Epithelial cell of esophagus (primary cell): ENCODE measurements around the gene ZNF609.

Experiments
- DNase-seq: peaks from one replicate; pipeline ENCODE4 v3.0.0; 2010; ENCODE audit warnings: low read depth
- H3K4me3 ChIP-seq: 2 replicates; pipeline ENCODE4 v1.5.1; 2011; ENCODE audit warnings: mild to moderate bottlenecking, low read length, control low read depth
- TF ChIP-seq, protein P1 (sequence below): IDR thresholded peaks from 2 replicates; pipeline ENCODE4 v1.5.1; 2011; ENCODE audit warnings: low read depth, mild to moderate bottlenecking, low read length, control low read depth, inconsistent platforms; ENCODE audit not compliant: insufficient read depth; ENCODE audit errors: missing control alignments

Gene ZNF609

DNA sequence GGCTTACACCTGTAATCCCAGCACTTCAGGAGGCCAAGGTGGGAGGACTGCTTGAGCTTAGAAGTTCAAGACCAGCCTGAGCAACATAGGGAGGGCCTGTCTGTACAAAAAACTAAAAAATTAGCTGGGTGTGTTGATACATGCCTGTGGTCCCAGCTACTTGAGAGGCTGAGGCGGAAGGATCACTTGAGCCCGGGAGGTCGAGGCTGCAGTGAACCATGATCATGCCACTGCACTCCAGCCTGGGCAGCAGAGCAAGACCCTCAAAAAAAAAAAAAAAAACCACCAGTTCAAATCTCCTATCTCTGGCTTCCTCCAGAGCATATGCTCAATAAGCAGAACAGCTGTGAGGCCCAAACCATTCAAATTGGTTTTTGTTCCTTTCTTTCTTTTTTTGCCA is 53.4 kb downstream of the ZNF609 start:
- TF ChIP-seq, protein P1, sequence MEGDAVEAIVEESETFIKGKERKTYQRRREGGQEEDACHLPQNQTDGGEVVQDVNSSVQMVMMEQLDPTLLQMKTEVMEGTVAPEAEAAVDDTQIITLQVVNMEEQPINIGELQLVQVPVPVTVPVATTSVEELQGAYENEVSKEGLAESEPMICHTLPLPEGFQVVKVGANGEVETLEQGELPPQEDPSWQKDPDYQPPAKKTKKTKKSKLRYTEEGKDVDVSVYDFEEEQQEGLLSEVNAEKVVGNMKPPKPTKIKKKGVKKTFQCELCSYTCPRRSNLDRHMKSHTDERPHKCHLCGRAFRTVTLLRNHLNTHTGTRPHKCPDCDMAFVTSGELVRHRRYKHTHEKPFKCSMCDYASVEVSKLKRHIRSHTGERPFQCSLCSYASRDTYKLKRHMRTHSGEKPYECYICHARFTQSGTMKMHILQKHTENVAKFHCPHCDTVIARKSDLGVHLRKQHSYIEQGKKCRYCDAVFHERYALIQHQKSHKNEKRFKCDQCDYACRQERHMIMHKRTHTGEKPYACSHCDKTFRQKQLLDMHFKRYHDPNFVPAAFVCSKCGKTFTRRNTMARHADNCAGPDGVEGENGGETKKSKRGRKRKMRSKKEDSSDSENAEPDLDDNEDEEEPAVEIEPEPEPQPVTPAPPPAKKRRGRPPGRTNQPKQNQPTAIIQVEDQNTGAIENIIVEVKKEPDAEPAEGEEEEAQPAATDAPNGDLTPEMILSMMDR = no peak
- no peak for DNase-seq
- H3K4me3 ChIP-seq = no peak overlapping the region

DNA sequence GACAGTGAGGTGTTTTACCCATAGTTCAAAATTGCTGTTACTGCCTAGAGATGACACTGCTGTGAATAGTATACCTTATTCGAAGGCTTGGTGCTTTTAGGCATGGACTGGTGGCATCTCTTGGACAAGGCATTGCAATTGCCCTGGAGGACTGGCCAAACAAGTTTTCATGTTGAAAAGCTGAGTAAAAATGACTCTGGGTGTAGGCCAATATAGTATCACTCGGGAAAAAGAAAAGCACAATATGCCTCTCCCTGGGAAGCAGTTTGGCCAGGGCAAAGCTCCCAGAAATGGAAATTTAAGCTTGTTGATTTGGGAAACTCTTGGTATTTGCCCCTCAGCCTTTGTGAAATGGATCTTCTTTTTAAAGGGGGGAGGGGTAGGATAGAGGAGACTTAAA is 54.8 kb downstream of the ZNF609 start:
- peak; percentile 79 for DNase-seq
- H3K4me3 ChIP-seq = no peak overlapping the region
- TF ChIP-seq, protein P1 = no peak

DNA sequence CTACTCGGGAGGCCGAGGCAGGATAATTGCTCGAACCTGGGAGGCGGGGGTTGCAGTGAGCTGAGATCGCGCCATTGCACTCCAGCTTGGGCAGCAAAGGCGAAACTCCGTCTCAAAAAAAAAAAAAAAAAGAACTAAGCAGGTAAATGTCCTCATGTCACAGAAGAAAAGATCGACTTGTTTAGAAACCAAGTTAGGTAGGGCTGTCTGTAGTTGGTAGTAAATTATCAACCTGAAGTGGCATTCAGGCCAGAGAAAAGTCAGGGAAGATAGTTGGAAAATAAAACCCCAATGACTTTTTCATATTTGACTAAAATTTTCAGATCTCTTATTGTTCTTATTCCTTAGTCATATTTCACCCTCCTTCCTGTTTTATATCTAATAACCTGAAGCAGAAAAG is 55.4 kb downstream of the ZNF609 start:
- no peak overlapping the region for H3K4me3 ChIP-seq
- TF ChIP-seq, protein P1 = no peak
- DNase-seq = no peak

DNA sequence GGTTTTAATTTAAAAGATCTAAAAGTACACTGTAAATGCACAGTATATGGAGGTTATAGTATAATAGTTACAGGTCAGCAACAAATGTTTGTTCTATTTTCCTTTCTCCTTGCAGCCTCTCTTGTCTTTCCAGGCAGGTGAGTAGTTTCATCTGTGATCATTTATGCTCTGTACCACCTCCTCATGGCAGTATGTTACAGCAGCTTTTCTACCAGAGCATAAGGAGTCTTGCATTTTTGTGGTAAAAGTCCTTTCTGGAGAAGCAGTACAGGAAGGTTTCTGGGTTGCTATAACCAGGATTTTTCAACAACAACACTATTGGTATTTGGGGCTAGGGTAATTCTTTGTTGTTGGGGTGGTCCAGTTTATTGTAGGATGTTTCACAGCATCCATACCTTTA is 59.5 kb downstream of the ZNF609 start:
- TF ChIP-seq, protein P1 = no peak
- no peak for DNase-seq

DNA sequence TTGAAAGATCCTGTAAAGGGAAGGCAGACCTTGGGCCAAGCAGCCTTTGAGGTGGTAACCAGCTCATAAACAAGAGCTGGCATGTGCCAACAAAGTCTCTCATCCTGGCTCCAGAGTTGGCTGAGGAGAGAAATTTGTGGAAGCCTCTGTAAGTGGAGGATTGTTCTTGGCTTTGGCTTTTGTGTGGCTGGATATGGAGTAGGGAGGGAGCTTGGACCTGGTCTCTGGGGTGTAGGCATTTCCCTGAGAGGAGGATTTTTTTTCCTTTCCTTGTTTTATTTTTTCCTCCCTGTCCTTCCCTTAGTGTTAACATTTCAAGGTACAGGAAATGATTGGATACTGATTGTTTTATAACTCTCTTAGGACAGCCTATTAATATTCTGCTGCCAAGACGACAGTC is 60.8 kb downstream of the ZNF609 start:
- no peak overlapping the region for H3K4me3 ChIP-seq
- peak; percentile 52 for DNase-seq
- TF ChIP-seq, protein P1 = no peak

More for the DNA sequence above, 59.5 kb downstream of the ZNF609 start:
- no peak overlapping the region for H3K4me3 ChIP-seq

DNA sequence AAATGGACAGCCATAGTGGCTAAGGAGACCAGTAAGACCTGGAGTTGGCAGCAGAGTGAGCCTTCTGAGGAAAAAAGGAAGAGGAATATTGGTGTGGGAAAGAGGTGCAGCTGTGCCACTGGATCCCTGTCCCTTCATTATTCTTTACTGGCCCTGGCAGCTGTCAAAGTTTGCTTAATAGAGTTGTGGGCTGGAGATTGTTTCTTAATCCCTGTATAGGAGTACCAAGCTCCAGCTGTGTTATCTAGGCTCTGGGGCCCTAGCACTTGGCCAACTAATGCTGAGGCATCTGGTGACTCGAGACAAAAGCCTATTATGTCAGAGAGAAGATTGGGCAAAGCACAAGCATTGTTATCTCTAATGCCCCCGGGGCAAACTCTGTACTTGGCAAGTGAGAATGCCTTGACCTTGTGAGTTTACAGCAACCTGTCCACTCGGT is 61.4 kb downstream of the ZNF609 start:
- H3K4me3 ChIP-seq = no peak overlapping the region
- DNase-seq = peak; percentile 95
- TF ChIP-seq, protein P1 = no peak

DNA sequence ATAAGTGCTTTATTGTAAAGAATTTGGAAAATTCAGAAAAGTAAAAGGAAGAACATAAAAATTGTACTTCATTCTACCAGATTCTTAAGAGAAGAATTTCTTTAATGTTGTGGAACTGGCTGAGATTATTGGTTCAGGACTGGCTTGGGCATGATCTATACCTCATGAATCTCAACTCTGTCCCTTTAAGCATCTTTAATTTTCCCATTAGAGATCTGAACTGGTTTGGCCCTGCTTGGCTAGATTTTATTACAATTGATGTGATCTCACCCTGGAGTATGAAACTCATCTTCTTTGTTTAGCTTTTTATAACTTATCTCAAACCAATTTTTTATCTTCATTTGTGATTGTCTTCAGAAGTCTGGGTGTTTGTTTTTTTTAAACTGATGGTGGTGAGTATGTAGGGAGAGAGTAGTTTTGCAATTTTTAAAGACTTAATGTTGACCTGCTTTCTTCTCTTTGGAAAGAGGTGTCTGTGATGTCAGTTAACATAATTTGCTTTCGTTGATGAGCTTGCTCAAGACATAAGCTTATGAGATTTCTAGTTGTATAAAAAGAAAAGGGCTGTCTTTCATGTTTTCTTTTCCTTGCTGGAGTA is 61.9 kb downstream of the ZNF609 start:
- no peak for DNase-seq
- H3K4me3 ChIP-seq = no peak overlapping the region
- TF ChIP-seq, protein P1 = no peak
